ENCODE measurements around the gene GPBP1.
"Not testable (repeated sequence)": the region's sequence is repeated elsewhere in the genome, so short reads cannot be mapped to it uniquely, and the experiment has no call there.

The GPBP1 gene

GRCh38 chr5:57157131-57157530, 16.7 kb upstream of the GPBP1 start:
- Mint-ChIP-seq H3K27ac (no peak overlapping the region), H3K4me3 (no peak overlapping the region), H3K36me3 (ENCODE audit: low read depth) (peaks cover 4% of the 10 kb centered on the region), H3K9me3 (peaks cover 4% of the 10 kb centered on the region), H3K27me3 (ENCODE audit: low read depth, poor library complexity) (no peaks in the 10 kb centered on the region), H3K4me1 (no peaks in the 10 kb centered on the region)
- no peak for DNase-seq
- no peak for TF ChIP-seq CTCF (IDR thresholded peaks at IDR 0.05)

- Mint-ChIP-seq H3K36me3 (ENCODE audit: low read depth) (peaks cover 4% of the 10 kb centered on the region), H3K4me3 (no peak overlapping the region), H3K27ac (no peak overlapping the region), H3K27me3 (ENCODE audit: low read depth, poor library complexity) (no peaks in the 10 kb centered on the region), H3K4me1 (no peaks in the 10 kb centered on the region), H3K9me3 (peaks cover 4% of the 10 kb centered on the region)
- TF ChIP-seq CTCF (IDR thresholded peaks at IDR 0.05) = no peak
- DNase-seq = no peak
Measured at GRCh38 chr5:57157666-57158065, 16.2 kb upstream of the GPBP1 start.

GRCh38 chr5:57163553-57164006, 10.3 kb upstream of the GPBP1 start:
- no peak for DNase-seq
- Mint-ChIP-seq H3K27me3 (ENCODE audit: low read depth, poor library complexity) (no peaks in the 10 kb centered on the region), H3K36me3 (ENCODE audit: low read depth) (no peaks in the 10 kb centered on the region), H3K4me1 (no peaks in the 10 kb centered on the region), H3K4me3 (no peak overlapping the region), H3K9me3 (no peaks in the 10 kb centered on the region), H3K27ac (no peak overlapping the region)
- no peak for TF ChIP-seq CTCF (IDR thresholded peaks at IDR 0.05)

GRCh38 chr5:57164124-57164523, 9.7 kb upstream of the GPBP1 start:
- H3K36me3 Mint-ChIP-seq (ENCODE audit: low read depth) = no peaks in the 10 kb centered on the region
- H3K9me3 Mint-ChIP-seq = no peaks in the 10 kb centered on the region
- no peak overlapping the region for H3K4me3 Mint-ChIP-seq
- no peaks in the 10 kb centered on the region for H3K27me3 Mint-ChIP-seq (ENCODE audit: low read depth, poor library complexity)
- TF ChIP-seq CTCF (IDR thresholded peaks at IDR 0.05) = no peak
- no peak overlapping the region for H3K27ac Mint-ChIP-seq
- no peak for DNase-seq
- no peaks in the 10 kb centered on the region for H3K4me1 Mint-ChIP-seq

GRCh38 chr5:57165171-57165570, 8.7 kb upstream of the GPBP1 start:
- H3K4me3 Mint-ChIP-seq; H3K36me3 Mint-ChIP-seq (ENCODE audit: low read depth); H3K27ac Mint-ChIP-seq; H3K4me1 Mint-ChIP-seq; H3K9me3 Mint-ChIP-seq; H3K27me3 Mint-ChIP-seq (ENCODE audit: low read depth, poor library complexity); DNase-seq: not testable (repeated sequence)

GRCh38 chr5:57166276-57166675, 7.6 kb upstream of the GPBP1 start:
- H3K36me3 Mint-ChIP-seq (ENCODE audit: low read depth) = no peaks in the 10 kb centered on the region
- TF ChIP-seq CTCF (IDR thresholded peaks at IDR 0.05) = no peak
- no peaks in the 10 kb centered on the region for H3K4me1 Mint-ChIP-seq
- no peaks in the 10 kb centered on the region for H3K9me3 Mint-ChIP-seq
- no peak overlapping the region for H3K27ac Mint-ChIP-seq
- H3K4me3 Mint-ChIP-seq = no peak overlapping the region
- no peak for DNase-seq
- H3K27me3 Mint-ChIP-seq (ENCODE audit: low read depth, poor library complexity) = no peaks in the 10 kb centered on the region
